NB4 (cell line): ENCODE results near the gene GNPNAT1.

Experiments used
- DNase-seq: peaks from one replicate; pipeline ENCODE4 v3.0.0; 2010; ENCODE audit warnings: low read depth
- H3K4me3 ChIP-seq: one replicate; pipeline ENCODE4 v1.5.1; 2011; ENCODE audit warnings: mild to moderate bottlenecking, low read depth, low read length, moderate library complexity
- CTCF ChIP-seq: IDR thresholded peaks from one replicate; pipeline ENCODE4 v1.5.1; 2012; ENCODE audit warnings: low read depth, low read length
- MYC ChIP-seq: IDR thresholded peaks from 2 replicates; pipeline ENCODE4 v1.6.1; 2011; ENCODE audit warnings: low read depth, low read length
- POLR2A ChIP-seq: IDR thresholded peaks from 2 replicates; pipeline ENCODE4 v1.6.1; 2011; ENCODE audit warnings: mild to moderate bottlenecking; ENCODE audit not compliant: insufficient read length; ENCODE audit errors: extremely low read depth
- TF ChIP-seq, protein P1 (sequence below): IDR thresholded peaks from 2 replicates; pipeline ENCODE4 v1.6.1; 2011; ENCODE audit warnings: low read depth, low read length

Gene GNPNAT1

GRCh38 chr14:52781629-52782028 is 9.8 kb downstream of the GNPNAT1 start:
- no peak for DNase-seq
- no peak overlapping the region for H3K4me3 ChIP-seq
- TF ChIP-seq POLR2A (no peak), CTCF (no peak), MYC (no peak)
- TF ChIP-seq, protein P1, sequence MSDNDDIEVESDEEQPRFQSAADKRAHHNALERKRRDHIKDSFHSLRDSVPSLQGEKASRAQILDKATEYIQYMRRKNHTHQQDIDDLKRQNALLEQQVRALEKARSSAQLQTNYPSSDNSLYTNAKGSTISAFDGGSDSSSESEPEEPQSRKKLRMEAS = no peak

DNA sequence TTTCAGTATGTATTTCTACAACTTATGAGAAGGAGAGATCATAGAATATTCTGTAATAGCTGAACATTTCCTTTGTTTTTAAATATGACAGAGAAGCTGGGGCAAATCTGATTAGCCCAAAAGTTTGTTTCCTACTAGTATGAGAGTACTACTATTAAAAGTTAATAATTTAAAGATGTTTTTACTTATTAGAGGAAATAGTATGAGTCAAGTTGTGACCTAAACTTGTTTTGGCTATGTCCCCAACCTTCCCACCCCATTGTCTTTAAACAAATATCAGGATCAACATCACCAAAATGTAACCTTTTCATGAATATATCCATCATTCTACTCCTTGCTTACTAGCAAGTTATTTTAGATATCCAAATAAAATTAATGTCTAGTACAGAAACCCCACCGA is 10.5 kb downstream of the GNPNAT1 start:
- H3K4me3 ChIP-seq = no peak overlapping the region
- DNase-seq = no peak
- TF ChIP-seq, protein P1 = no peak
- TF ChIP-seq CTCF = no peak
- no peak for TF ChIP-seq MYC
- no peak for TF ChIP-seq POLR2A

DNA sequence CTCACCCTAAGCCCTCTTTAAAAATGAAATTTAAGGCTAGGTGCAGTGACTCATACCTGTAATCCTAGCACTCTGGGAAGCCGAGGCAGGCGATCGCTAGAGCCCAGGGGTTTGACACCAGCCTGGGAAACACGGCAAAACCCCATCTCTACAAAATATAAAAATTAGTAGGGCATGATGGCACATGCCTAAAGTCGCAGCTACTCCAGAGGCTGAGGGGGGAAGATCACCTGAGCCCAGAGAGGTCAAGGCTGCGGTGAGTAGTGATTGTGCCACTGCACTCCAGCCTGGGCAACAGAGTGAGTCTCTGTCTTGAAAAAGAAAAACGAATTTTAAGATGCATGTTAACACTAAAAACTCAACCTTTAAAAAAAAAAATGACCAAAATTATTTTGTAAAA is 12.7 kb downstream of the GNPNAT1 start:
- TF ChIP-seq, protein P1 = no peak
- TF ChIP-seq CTCF = no peak
- no peak for TF ChIP-seq MYC
- no peak for TF ChIP-seq POLR2A
- no peak overlapping the region for H3K4me3 ChIP-seq
- no peak for DNase-seq

DNA sequence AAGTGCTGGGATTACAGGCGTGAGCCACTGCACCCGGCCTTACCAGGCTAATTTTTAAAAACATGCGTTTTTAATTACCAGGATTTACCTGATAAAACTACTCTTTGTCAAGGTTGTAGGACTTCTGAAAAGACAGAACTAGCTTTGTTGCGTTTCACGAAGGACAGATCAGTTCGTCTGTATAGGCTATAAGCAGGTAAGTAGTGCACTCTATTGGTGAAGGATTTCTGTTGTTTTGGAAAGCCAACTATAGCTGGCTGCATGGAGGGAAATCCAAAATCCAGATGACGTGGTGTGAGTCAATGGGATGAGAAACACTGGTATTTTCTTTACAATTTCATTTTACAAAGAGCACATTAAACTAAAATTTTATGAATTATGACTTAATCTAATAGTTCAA is 14.6 kb downstream of the GNPNAT1 start:
- no peak for DNase-seq
- H3K4me3 ChIP-seq = no peak overlapping the region
- TF ChIP-seq, protein P1 = no peak
- TF ChIP-seq POLR2A (no peak), MYC (no peak), CTCF (no peak)

GRCh38 chr14:52769887-52770286 is 21.5 kb downstream of the GNPNAT1 start:
- TF ChIP-seq POLR2A = no peak
- no peak for TF ChIP-seq CTCF
- TF ChIP-seq, protein P1 = no peak
- no peak for TF ChIP-seq MYC
- DNase-seq = no peak
- no peak overlapping the region for H3K4me3 ChIP-seq
